Peyer's patch (tissue), 4 donors: ENCODE data around the gene ASXL3. TPM values are rescaled to one million over a fixed set of nuclear protein-coding genes. Genes with fewer than 3 reads are reported as not detected.

ENCODE experiments used
- DNase-seq, 3 donors: peaks; one replicate each; pipeline ENCODE4 v3.0.0-alpha.2; 2017 to 2019
- H3K27ac ChIP-seq, 4 donors: fragments of 200-600 bp; sonication (generic); one replicate each; pipeline ENCODE4 v1.5.1; 2016 to 2019
- H3K27me3 ChIP-seq, 2 donors: fragments of 200-600 bp; sonication (generic); one replicate each; pipeline ENCODE4 v1.5.1; 2019
- H3K36me3 ChIP-seq, 3 donors: fragments of 200-600 bp; sonication (generic); one replicate each; pipeline ENCODE4 v1.5.1; 2016 to 2019
- H3K4me1 ChIP-seq, 4 donors: fragments of 200-600 bp; sonication (generic); one replicate each; pipeline ENCODE4 v1.5.1; 2016 to 2019
- H3K4me3 ChIP-seq, 4 donors: fragments of 200-600 bp; sonication (generic); 1 replicate in 3 of 4; 2 replicates in 1 of 4; pipeline ENCODE4 v1.5.1; 2016 to 2019; ENCODE audit warnings: mild to moderate bottlenecking in 1 of 4
- H3K9me3 ChIP-seq, 4 donors: fragments of 200-600 bp; sonication (generic); one replicate each; pipeline ENCODE4 v1.5.1; 2016 to 2019; ENCODE audit warnings: mild to moderate bottlenecking in 1 of 4
- POLR2A ChIP-seq, 2 donors: fragments of 450-650 bp; IDR thresholded peaks; one replicate each; pipeline ENCODE4 v1.5.1; 2017; ENCODE audit warnings: antibody characterized with exemption in 2 of 2, mild to moderate bottlenecking in 2 of 2, moderate library complexity in 2 of 2
- total RNA-seq, 4 donors: library from RNA; depleted of rRNA; stranded (reverse); fragments of >200 nt; gene quantifications; one replicate each; pipeline ENCODE4 v1.1.0, GENCODE V29; 2016
- TF ChIP-seq, protein P1 (sequence below), 6 experiments: fragments of 450-650 bp in 4 of 6; fragments of 200-600 bp in 2 of 6; sonication (generic) in 1 of 6; IDR thresholded peaks; one replicate each; pipeline ENCODE4 v1.5.1; 2017 to 2019; ENCODE audit warnings: antibody characterized with exemption in 6 of 6, mild to moderate bottlenecking in 3 of 6, moderate library complexity in 1 of 6

The ASXL3 gene
- total RNA-seq, 4 donors from 2014 or later: 1.5 to 10.9 (median 3.7) TPM

DNA sequence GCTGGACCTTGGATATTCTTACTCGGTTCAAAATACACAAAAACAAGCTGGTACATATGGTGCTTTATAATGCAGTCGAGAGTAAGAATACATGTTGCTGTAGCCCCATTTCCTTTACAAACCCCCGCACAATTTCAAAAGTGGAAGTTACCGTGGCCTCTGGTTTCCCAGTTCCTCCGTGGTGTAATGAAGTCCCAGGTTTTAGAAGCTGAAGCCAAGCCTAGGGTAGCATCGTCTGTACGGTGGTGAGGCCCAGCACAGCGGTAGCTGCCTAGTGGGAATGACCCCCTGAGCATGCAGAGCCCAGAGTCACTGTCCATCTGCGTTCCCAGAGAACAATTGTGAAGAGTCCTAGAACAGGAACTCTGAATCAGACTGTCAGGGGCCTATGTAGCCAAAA, 171.8 kb downstream of the ASXL3 start:
- Histone ChIP-seq H3K4me3 (no peak overlapping the region), H3K4me1 (no peaks in the 10 kb centered on the region), H3K27ac (no peak overlapping the region), H3K9me3 (no peaks in the 10 kb centered on the region), H3K36me3 (no peaks in the 10 kb centered on the region), H3K27me3 (no peaks in the 10 kb centered on the region)
- TF ChIP-seq, protein P1, sequence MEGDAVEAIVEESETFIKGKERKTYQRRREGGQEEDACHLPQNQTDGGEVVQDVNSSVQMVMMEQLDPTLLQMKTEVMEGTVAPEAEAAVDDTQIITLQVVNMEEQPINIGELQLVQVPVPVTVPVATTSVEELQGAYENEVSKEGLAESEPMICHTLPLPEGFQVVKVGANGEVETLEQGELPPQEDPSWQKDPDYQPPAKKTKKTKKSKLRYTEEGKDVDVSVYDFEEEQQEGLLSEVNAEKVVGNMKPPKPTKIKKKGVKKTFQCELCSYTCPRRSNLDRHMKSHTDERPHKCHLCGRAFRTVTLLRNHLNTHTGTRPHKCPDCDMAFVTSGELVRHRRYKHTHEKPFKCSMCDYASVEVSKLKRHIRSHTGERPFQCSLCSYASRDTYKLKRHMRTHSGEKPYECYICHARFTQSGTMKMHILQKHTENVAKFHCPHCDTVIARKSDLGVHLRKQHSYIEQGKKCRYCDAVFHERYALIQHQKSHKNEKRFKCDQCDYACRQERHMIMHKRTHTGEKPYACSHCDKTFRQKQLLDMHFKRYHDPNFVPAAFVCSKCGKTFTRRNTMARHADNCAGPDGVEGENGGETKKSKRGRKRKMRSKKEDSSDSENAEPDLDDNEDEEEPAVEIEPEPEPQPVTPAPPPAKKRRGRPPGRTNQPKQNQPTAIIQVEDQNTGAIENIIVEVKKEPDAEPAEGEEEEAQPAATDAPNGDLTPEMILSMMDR (IDR thresholded peaks at IDR 0.05): no peak
- no peak for TF ChIP-seq POLR2A (IDR thresholded peaks at IDR 0.05)
- DNase-seq: no peak

DNA sequence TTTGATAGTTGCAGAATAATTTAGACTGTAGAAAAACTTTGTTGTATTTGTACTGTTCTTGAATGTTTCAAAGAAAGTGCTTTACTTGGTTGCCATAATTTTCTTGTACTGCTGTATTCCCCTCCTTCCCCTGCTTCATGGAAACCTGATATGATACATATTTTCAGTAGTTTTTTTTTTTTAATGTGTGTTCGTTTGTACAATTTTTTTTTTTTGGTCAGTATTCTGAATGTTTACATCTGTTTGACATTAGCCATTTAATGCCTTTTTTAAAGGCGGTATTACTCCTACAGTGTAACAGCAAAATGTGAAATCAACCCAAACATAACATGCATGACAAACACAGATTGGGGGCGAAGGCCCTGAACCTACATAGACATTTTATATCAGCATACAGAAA, 172.3 kb downstream of the ASXL3 start:
- no peak for DNase-seq
- Histone ChIP-seq H3K27ac (no peak overlapping the region), H3K36me3 (no peaks in the 10 kb centered on the region), H3K9me3 (no peaks in the 10 kb centered on the region), H3K27me3 (no peaks in the 10 kb centered on the region), H3K4me1 (no peaks in the 10 kb centered on the region), H3K4me3 (no peak overlapping the region)
- no peak for TF ChIP-seq POLR2A (IDR thresholded peaks at IDR 0.05)
- TF ChIP-seq, protein P1 (IDR thresholded peaks at IDR 0.05): no peak

DNA sequence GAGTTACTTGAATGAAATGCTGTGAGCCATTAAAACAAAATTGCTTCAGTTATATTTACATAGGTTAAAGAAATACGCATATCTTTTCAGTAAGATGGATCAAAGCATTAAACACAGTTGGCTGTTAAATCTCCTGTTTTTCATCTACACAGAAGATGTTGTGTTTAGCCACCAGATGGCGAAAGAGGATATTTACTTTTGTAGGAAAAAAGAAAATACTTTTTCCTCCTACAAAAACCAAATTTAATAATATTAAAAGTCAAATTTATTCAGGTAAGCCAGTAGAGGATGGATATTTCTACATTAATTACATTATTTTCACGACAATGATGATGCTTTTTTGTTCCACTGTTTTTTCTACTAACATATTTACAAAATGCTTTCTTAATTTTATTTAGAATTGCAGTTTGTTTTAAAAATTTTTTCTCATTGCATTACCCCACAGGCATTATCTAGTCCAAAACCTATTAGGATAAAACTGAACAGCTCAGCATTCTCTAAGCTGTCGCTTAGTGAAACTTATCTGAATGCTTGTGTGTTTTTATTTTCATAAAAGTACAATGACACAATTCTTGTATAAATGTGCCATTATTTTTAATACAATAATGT, 173.7 kb downstream of the ASXL3 start:
- Histone ChIP-seq H3K36me3 (no peaks in the 10 kb centered on the region), H3K4me1 (no peaks in the 10 kb centered on the region), H3K27ac (no peak overlapping the region), H3K4me3 (no peak overlapping the region), H3K27me3 (no peaks in the 10 kb centered on the region), H3K9me3 (no peaks in the 10 kb centered on the region)
- no peak for DNase-seq
- TF ChIP-seq POLR2A (IDR thresholded peaks at IDR 0.05): no peak
- TF ChIP-seq, protein P1 (IDR thresholded peaks at IDR 0.05): peak in 4 of 6 experiments; percentile 17 to 56 (median 50)

DNA sequence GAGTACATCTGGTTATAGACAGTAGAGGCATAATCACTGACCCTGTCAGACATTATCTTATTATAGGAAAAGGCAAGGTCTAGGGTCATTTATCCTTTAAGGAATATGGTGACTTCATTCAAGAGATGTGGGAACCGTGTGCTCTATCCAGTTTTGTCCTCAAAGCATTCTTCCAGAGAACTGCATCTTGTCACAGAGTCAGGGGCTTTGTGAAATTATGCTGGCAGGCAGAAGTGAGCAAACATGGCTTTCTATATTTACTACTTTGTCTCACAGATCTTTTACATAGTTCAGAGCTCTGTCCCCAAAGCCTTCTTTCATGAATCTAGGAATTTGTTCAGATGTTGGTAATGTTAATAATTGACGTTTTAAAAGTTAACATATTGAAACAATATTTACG, 177.4 kb downstream of the ASXL3 start:
- H3K9me3 ChIP-seq: no peaks in the 10 kb centered on the region
- H3K27me3 ChIP-seq: no peaks in the 10 kb centered on the region
- TF ChIP-seq POLR2A (IDR thresholded peaks at IDR 0.05): no peak
- TF ChIP-seq, protein P1 (IDR thresholded peaks at IDR 0.05): no peak
- no peak overlapping the region for H3K4me3 ChIP-seq
- no peaks in the 10 kb centered on the region for H3K4me1 ChIP-seq
- no peaks in the 10 kb centered on the region for H3K36me3 ChIP-seq
- DNase-seq: no peak
- H3K27ac ChIP-seq: no peak overlapping the region

DNA sequence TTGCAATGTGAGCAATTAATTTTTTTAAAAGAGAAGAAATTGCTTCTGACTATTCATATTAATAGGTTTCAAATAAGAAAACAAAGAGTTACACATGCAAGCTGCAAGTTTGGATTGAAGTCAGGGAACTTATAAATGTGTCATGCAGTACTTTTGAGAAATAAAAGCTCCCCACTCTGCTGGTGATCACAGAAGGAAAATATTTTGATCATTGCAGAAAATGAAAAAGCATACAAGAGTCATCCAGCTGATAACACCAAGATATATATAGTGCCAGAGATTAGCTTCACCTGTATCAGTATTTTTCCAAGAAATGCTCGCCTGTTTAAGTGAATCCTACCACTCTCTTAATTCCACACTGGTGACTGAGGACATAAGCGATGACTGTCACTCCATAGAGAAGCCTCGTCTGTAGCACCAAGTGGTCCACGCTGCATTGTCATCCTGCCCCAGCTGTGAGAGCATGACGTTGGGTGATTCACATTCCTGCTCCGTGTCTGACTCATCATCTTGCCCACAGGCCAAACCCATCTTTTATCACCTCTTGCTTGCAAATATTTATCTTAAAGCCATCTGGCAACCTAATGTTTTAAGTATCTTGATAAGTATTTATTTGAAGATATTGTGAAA, 178.0 kb downstream of the ASXL3 start:
- Histone ChIP-seq H3K27ac (no peak overlapping the region), H3K4me3 (no peak overlapping the region), H3K4me1 (no peaks in the 10 kb centered on the region), H3K27me3 (no peaks in the 10 kb centered on the region), H3K9me3 (no peaks in the 10 kb centered on the region), H3K36me3 (no peaks in the 10 kb centered on the region)
- DNase-seq: peak in 2 of 3 donors; percentile 58 to 71
- no peak for TF ChIP-seq POLR2A (IDR thresholded peaks at IDR 0.05)
- TF ChIP-seq, protein P1 (IDR thresholded peaks at IDR 0.05): no peak
